GM19395 (cell line): ENCODE measurements around the gene PTPRCAP.
"Not testable (repeated sequence)": the region's sequence is repeated elsewhere in the genome, so short reads cannot be mapped to it uniquely, and the experiment has no call there.

ENCODE experiments used
- ATAC-seq: cut with Tn5 transposase; IDR thresholded peaks from one replicate; pipeline ENCODE4 v1.9.1; 2021; ENCODE audit warnings: mild to moderate bottlenecking, moderate library complexity; ENCODE audit not compliant: unreplicated experiment

Gene PTPRCAP, protein sequence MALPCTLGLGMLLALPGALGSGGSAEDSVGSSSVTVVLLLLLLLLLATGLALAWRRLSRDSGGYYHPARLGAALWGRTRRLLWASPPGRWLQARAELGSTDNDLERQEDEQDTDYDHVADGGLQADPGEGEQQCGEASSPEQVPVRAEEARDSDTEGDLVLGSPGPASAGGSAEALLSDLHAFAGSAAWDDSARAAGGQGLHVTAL

GRCh38 chr11:67437082-67437808 lies at the start of gene PTPRCAP:
PTPRCAP (minus strand) TSS chr11:67437682; CDS start chr11:67437619, 63 bp downstream.
- no peak for ATAC-seq

DNA sequence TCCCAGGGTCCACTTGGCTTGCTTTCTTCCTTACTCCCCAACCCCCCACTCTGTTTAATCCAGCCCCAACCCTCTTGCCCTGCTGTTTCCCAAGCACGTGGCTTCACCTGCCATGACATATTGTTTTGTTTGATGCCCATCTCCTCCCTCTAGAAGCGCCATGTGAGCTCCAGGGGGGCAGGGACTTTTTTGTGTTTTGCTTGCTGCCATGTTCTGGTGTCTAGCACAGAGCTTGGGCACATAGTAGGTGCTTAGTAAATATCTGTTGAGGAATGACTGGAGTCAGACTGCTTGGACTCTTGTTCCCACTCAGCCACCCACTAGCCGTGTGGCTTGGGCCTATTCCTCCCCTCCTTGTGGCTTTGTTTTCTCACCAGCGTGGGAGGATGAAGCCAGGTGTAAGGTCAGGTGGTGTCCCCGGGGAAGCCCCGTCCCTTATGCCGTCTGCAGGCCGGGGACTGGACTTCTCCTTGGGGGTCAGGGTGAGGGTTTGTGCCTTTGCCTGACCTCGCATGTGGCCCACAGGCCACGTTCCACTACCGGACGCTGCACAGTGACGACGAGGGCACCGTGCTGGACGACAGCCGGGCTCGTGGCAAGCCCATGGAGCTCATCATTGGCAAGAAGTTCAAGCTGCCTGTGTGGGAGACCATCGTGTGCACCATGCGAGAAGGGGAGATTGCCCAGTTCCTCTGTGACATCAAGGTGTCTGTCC lies 49.2 kb upstream of the PTPRCAP start:
- no peak for ATAC-seq

DNA sequence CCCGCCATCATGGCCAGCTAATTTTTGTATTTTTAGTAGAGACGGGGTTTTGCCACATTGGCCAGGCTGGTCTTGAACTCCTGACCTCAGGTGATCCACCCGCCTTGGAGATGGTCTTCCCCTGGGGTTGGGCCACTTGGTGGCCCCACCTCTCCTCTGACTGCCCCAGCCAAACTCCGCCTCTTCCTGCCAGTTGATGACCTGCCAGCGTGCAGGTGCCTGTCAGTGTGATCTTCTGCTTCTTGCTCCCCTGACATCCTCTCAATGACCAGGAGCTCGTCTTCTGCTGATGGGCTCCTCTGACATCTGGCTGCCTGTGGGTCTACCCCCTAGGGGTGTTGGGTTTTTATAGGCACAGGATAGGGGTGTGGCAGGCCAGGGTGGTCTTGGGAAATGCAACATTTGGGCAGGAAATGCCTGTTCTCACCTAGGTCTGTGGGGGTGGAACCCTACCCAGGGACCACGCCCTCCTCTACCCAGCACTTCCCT lies 48.4 kb upstream of the PTPRCAP start:
- not testable (repeated sequence) for ATAC-seq

GRCh38 chr11:67484847-67485311 lies 47.4 kb upstream of the PTPRCAP start:
- ATAC-seq: no peak

GRCh38 chr11:67483831-67484665 lies 46.6 kb upstream of the PTPRCAP start:
- no peak for ATAC-seq

GRCh38 chr11:67482827-67483798 lies 45.6 kb upstream of the PTPRCAP start, which contains the start of gene AIP:
AIP (plus strand) TSS chr11:67483026; CDS start chr11:67483159, 133 bp downstream.
- peak; percentile 72 for ATAC-seq

DNA sequence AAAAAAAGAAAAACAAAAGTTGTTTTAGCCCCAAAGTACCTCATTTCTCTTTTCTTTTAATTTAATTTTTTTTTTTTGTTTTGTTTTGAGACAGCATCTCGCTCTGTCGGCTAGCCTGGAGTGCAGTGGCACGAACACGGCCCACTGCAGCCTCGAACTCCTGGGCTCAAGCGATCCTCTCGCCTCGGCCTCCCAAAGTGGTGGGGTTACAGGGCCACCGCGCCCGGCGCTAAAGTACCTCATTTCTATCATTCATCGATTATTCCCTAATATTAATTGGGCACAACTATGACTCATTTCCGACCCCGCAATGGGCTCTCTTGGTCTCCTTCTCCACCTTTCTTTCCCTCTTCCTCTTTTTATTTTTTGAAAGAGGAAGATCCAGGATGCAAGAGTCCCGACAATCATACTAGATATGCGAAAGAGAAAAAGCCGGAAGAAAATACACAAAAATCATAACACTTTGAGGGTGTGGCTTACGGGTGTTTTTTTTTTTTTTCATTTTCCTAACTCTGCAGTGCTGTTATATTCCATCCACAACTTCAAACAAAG lies 44.9 kb upstream of the PTPRCAP start:
- peak; percentile 1 for ATAC-seq

- ATAC-seq: not testable (repeated sequence)
These were observed 40.0 kb upstream of the PTPRCAP start for GRCh38 chr11:67477344-67478050.

DNA sequence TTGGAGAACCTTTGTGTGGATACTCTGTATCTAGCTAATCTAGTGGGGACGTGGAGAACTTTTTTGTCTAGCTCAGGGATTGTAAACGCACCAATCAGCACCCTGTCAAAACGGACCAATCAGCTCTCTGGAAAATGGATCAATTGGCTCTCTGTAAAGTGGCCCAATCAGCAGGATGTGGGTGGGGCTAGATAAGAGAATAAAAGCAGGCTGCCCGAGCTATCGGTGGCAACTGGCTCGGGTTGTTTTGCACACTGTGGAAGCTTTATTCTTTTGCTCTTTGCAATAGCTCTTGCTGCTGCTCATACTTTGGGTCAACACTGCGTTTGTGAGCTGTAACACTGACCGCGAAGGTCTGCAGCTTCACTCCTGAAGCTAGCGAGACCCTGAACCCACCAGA lies 39.2 kb upstream of the PTPRCAP start:
- ATAC-seq: not testable (repeated sequence)

- ATAC-seq: no peak
These were observed 35.4 kb upstream of the PTPRCAP start for GRCh38 chr11:67472882-67473281.

DNA sequence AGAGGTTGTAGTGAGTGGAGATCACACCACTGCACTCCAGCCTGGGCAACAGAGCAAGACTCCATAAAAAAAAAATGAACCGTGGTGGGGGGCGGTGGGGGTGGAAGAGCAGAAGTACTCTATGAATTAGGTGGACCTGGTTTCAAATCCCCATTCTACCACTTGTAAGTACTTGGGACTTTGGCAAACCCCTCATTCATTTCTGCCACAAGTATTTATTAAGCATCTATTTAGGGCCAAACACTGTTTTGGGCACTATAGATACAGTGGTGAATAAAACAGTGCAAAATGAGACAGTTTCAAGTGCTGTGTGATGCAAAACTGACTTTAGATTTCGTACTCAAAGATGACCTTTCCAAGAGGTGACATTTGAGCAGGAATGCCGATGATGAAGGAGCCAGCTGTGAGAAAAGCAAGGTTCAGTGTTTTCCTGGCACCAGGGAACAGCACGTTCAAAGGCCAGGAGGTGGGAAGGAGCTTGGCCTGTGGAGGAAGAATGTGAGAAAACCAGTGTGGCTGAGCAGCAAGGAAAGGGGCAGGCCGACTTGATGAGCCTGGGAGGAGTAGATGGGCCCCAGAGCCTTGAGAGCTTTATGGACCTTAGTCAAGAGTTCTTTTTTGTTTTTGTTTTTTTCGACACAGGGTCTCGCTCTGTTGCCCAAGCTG lies 33.0 kb upstream of the PTPRCAP start:
- no peak for ATAC-seq

GRCh38 chr11:67469508-67469811 lies 32.0 kb upstream of the PTPRCAP start:
- no peak for ATAC-seq

DNA sequence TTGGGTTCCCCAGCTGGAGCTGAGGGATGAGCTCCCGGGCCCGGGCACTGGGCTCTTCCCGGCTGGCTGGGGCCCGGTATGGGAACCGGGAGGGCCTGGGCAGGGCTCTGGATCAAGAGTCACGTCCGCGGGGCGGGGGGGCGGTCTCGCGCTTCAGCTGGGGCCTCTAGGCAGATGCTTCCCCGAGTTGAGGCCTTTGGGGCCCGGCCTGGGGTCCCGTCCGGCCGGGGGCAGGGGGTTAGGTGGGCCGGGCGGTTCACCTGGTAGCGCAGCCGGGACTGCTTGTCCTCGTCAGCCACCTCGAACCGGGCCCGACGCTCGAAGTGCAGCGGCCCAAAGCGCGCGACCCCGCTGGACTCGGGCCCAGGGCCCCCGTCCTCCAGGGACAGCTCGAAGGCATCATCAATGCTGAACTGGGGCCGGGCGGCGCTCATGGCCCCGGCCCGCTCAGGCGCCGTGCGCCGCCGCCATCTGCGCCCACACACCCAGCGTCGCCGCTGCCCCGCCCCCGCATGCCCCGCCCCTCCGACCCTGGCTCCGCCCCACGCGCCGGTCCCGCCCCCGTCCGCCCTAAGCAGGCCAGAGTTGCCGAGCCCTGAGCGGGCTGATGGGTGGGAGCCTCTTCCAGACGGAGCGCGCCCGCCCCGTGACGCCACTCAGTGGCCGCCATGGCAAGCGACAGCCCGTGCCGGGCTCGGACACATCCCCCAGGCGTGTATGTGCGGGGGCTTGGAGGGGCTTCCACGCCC lies 31.5 kb upstream of the PTPRCAP start, which contains the start of gene TMEM134:
Gene TMEM134, minus strand, starts transcription at position 493 of the 749 bp plus-strand sequence. Its CDS starts 59 bp downstream, at position 434.
- ATAC-seq: peak; percentile 69

DNA sequence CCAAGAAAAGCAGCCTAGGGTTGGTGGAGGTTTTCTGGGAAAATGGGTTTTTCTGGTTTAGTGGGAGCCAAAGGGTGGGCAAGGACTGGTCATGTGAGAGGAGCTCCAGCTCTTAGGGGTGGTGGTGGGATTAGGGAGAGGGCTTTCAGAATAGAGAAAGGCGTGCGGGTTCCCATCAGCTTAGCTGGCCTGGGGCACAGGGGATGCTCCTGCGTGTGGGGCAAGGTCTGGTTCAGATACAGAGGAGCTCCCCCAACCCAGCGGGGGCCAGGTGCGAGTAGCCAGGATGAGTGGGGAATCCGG lies 30.9 kb upstream of the PTPRCAP start:
- no peak for ATAC-seq

DNA sequence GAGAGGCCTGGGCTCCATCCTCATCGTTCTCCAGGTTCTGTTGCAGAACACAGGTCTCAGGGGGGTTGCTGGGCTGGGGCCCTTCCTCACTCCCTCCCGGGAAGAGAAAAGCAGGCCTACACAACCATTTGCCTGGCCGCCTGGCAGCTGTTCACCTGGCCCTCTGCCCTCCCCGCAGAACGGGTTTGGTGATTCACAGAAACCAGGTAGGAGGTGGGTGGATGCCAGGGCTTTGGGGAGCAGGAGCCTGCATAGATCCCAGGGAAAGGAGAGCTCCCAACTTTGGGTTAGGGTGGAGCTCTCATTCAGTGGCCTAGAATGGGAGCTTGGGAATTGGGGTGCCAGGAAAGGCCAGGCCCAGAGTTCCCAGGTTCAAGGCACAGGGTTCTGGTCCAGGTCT lies 30.6 kb upstream of the PTPRCAP start:
- no peak for ATAC-seq

GRCh38 chr11:67466962-67467771 lies 29.7 kb upstream of the PTPRCAP start:
- no peak for ATAC-seq

DNA sequence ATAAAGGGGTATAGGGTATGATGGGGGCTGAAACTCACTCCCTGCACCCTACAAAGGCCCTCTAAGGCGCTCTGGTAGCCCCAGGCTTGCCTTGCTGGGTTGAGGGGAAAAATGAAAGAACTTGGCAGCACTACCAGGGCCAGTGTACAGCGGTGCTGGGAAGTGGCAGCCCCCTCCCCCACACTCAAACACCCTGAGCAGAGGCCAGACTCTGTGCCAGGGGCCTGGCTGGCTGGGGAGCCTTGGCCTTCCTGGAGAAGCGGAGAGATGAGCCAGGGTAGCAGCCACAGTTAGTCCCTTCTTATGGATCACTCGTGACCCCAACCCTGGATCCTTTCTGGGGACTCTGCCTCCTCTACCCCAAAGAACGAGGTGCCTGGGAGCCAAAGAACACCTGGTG lies 28.9 kb upstream of the PTPRCAP start:
- ATAC-seq: no peak
